Measurements from ENCODE around the gene IBA57. TPM values are rescaled to one million over a fixed set of nuclear protein-coding genes. Genes with fewer than 3 reads are reported as not detected.

The IBA57 gene
- total RNA-seq, 4 donors from 2014 or later, result 4.9 to 15.7 (median 12.3) TPM

GRCh38 chr1:228159008-228159665 lies 6.5 kb upstream of the IBA57 start:
- H3K27ac ChIP-seq, result no peak overlapping the region
- intact Hi-C loops (cut with DNase I; ENCODE audit: low total_unique reads), result no loop called here
- ATAC-seq (no peak), DNase-seq (no peak)
- peaks cover 3 to 20% (median 12%) of the 10 kb centered on the region in 3 donors for H3K27me3 ChIP-seq
- TF ChIP-seq POLR2A (IDR thresholded peaks at IDR 0.05) (no peak), CTCF (IDR thresholded peaks at IDR 0.05 in 4 of 5, conservative IDR thresholded peaks at IDR 0.05 in 1 of 5) (no peak)
- no peaks in the 10 kb centered on the region for H3K9me3 ChIP-seq
- no peaks in the 10 kb centered on the region for H3K36me3 ChIP-seq
- in situ Hi-C loops (cut with MboI; ENCODE audit: low sequenced_read_pairs in 4 of 4), result no loop called here
- peaks cover 19 to 25% of the 10 kb centered on the region in 2 donors for H3K4me1 ChIP-seq
- H3K4me3 ChIP-seq, result no peak overlapping the region

GRCh38 chr1:228160201-228160761 lies 5.3 kb upstream of the IBA57 start:
- H3K27ac ChIP-seq, result no peak overlapping the region
- in situ Hi-C loops (cut with MboI; ENCODE audit: low sequenced_read_pairs in 4 of 4) (no loop called here), intact Hi-C loops (cut with DNase I; ENCODE audit: low total_unique reads) (no loop called here)
- ATAC-seq, result no peak
- peaks cover 3 to 20% (median 12%) of the 10 kb centered on the region in 3 donors for H3K27me3 ChIP-seq
- DNase-seq, result no peak
- H3K4me3 ChIP-seq, result no peak overlapping the region
- H3K36me3 ChIP-seq, result no peaks in the 10 kb centered on the region
- no peaks in the 10 kb centered on the region for H3K9me3 ChIP-seq
- TF ChIP-seq CTCF (IDR thresholded peaks at IDR 0.05 in 4 of 5, conservative IDR thresholded peaks at IDR 0.05 in 1 of 5), result no peak
- no peak for TF ChIP-seq POLR2A (IDR thresholded peaks at IDR 0.05)
- H3K4me1 ChIP-seq, result peaks cover 25 to 28% of the 10 kb centered on the region in 2 donors

- Histone ChIP-seq H3K27me3 (peaks cover 3 to 19% (median 12%) of the 10 kb centered on the region in 3 donors), H3K27ac (peak overlapping the region in 3 of 4 donors; percentile 97 to 100 (median 99)), H3K36me3 (no peaks in the 10 kb centered on the region), H3K4me1 (peaks cover 25 to 28% of the 10 kb centered on the region in 2 donors), H3K9me3 (no peaks in the 10 kb centered on the region), H3K4me3 (no peak overlapping the region)
- ATAC-seq (no peak), DNase-seq (no peak)
- TF ChIP-seq CTCF (IDR thresholded peaks at IDR 0.05 in 4 of 5, conservative IDR thresholded peaks at IDR 0.05 in 1 of 5), result no peak
- no peak for TF ChIP-seq POLR2A (IDR thresholded peaks at IDR 0.05)
- in situ Hi-C loops (cut with MboI; ENCODE audit: low sequenced_read_pairs in 4 of 4), result no loop called here
- intact Hi-C loops (cut with DNase I; ENCODE audit: low total_unique reads), result no loop called here
These were observed 4.2 kb upstream of the IBA57 start for GRCh38 chr1:228161362-228161761.

- ATAC-seq, result no peak
- Histone ChIP-seq H3K36me3 (no peaks in the 10 kb centered on the region), H3K4me3 (no peak overlapping the region), H3K4me1 (peaks cover 29 to 32% of the 10 kb centered on the region in 2 donors), H3K27ac (peak overlapping the region; percentile 57 to 100 (median 98)), H3K9me3 (no peaks in the 10 kb centered on the region), H3K27me3 (peaks cover 3 to 16% (median 12%) of the 10 kb centered on the region in 3 donors)
- intact Hi-C loops (cut with DNase I; ENCODE audit: low total_unique reads), result no loop called here
- in situ Hi-C loops (cut with MboI; ENCODE audit: low sequenced_read_pairs in 4 of 4), result no loop called here
- no peak for TF ChIP-seq POLR2A (IDR thresholded peaks at IDR 0.05)
- no peak for TF ChIP-seq CTCF (IDR thresholded peaks at IDR 0.05 in 4 of 5, conservative IDR thresholded peaks at IDR 0.05 in 1 of 5)
- DNase-seq, result no peak
These were observed 3.7 kb upstream of the IBA57 start for GRCh38 chr1:228161866-228162265.
